GM18858 (cell line): ENCODE data around the gene EMD.
"Not testable (repeated sequence)": the region's sequence is repeated elsewhere in the genome, so short reads cannot be mapped to it uniquely, and the experiment has no call there.

Source experiments
- ATAC-seq: cut with Tn5 transposase; IDR thresholded peaks from one replicate; pipeline ENCODE4 v1.9.1; 2021; ENCODE audit not compliant: unreplicated experiment

EMD gene

GRCh38 chrX:154371017-154371788 lies 7.9 kb upstream of the EMD start:
- ATAC-seq, result no peak

DNA sequence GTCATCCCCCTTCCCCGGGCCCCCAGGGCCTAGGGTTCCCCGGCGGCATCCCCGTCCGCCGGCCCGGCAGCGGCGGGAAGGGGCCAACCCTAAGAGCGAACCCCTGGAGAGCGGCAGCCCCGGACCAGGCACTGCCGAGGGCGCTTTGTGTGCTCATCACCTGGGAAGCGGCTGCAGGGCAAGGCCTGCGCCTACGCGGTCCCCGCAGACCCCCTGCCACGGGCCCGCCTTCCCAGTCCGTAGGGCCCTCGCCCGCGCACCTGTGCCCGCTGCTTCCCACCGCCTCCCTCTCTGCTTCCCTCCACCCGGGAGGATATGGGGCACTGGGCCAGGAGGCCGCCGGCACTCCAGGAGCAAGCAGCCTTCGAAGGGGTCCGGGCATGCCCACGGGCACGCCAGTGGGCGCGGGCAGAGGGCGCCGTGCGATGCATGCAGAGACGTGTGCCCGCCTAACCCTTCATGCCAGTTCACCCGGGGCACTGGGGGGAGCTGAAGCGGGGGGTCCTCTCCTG lies 7.2 kb upstream of the EMD start:
- ATAC-seq, result no peak

- no peak for ATAC-seq
These were observed 6.5 kb upstream of the EMD start for GRCh38 chrX:154372612-154373022.

- no peak for ATAC-seq
These were observed 5.5 kb upstream of the EMD start for GRCh38 chrX:154373340-154374306.

DNA sequence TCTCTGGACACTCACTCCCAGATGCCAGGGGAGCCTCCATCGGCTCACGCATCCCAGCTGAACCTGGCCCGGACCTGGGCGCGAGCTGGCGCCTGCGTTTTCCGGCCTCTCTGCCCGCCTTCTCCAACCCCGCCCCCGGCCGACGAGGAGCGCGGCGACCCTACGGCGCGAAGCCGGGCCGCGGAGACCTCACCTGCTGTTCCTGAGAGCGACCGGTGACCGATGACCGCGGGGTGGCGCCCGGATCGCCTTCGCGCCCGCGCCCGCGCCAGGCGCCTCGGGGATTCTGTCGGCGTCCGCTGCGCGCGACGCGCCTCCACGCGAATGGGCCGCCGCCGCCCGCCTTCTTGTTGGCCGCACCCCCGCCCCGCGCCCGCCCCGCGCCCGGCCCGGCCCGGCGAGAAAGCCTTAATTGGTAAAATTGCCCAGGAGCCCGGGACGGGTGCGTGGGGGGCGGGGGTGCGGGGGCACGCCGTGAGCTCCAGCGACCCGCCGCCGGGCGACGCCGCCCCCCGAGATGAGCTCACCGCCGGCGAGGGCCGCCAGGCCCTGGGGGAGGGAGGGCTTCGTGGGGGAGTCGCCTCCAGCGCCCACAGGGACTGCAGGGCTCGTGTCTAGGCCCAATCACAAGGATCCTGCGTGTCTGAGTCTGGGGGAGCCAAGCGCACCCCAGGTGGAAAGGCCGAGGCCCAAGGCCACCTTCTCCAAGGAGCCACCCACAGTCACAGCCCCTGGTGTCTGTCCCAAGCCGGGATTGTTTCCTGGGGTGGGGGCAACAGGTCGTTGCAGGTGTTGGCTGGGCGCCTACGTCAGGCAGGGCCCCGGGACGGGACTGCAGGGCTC lies 4.6 kb upstream of the EMD start, which contains the start of gene FLNA:
Gene FLNA (minus strand): TSS at position 322 of the 843 bp plus-strand sequence. CDS start 3,389 bp downstream, outside the sequence.
- no peak for ATAC-seq

GRCh38 chrX:154375156-154375504 lies 4.0 kb upstream of the EMD start:
- no peak for ATAC-seq

DNA sequence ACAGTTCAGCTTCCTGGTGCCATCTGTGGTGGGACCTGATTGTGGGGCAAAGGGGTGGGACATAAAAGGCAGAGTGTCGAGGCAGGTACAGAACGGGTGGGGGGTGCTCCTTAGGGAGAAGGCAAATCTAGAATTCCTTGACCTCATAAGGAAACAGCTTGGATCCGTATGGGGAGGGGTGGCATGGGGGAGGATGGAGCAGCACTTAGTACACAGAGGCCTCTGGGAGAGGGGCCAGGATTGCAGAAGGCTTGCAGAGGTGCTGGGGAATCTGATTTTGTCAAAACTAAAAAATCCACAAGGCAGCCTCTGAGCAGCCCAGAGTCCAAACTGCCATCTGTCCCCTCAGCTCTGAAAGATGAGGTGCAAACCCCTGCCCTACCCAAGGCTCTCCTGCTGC lies 2.3 kb upstream of the EMD start:
- ATAC-seq, result no peak

DNA sequence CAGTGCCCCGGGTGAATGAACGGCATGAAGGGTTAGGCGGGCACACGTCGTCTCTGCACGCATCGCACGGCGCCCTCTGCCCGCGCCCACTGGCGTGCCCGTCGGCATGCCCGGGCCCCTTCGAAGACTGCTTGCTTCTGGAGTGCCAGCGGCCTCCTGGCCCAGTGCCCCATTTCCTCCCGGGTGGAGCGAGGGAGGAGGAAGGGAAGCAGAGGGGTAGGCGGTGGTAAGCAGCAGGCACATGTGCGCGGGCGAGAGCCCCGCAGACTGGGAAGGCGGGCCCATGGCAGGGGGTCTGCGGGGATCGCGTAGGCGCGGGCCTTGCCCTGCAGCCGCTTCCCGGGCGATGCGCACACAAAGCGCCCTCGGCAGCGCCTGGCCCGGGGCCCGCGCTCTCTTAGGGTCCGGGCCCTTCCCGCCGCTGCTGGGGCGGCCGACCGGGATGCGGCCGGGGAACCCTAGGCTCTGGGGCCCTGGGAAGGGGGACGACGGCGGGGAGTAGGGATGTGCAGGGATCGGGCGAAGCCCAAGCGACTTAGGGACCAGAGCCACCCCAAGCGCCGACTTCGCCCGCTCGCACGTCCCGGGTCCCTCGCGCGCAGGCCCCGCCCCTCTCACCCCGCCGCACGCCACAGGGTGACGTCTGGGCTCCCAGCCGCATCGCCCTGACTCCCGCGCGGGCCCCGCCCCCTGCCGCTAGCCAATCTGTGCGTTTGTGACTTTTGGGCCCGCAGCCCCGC lies 866 bp upstream of the EMD start:
- no peak for ATAC-seq

- no peak for ATAC-seq
These were observed 465 bp downstream of the EMD start for GRCh38 chrX:154379569-154379951.

DNA sequence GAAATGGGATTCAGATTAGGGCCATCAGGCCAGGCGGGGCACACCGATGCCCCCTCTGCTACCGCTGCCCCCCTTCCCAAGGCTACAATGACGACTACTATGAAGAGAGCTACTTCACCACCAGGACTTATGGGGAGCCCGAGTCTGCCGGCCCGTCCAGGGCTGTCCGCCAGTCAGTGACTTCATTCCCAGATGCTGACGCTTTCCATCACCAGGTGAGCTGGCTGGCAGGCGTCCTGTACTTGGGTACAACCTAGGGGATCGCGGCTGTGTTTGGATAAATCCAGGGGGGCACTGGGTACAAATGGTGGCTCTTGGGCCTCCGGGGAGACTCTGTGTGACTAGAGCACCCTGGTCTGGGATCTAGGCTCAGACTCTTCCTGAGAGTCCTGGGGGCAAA lies 1.1 kb downstream of the EMD start:
- ATAC-seq, result no peak

DNA sequence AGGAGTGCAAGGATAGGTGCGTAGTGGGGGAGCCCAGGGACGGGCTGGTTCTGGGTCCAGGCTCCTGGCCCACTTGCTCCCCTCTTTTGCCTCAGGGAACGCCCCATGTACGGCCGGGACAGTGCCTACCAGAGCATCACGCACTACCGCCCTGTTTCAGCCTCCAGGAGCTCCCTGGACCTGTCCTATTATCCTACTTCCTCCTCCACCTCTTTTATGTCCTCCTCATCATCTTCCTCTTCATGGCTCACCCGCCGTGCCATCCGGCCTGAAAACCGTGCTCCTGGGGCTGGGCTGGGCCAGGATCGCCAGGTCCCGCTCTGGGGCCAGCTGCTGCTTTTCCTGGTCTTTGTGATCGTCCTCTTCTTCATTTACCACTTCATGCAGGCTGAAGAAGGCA lies 1.7 kb downstream of the EMD start:
- no peak for ATAC-seq

DNA sequence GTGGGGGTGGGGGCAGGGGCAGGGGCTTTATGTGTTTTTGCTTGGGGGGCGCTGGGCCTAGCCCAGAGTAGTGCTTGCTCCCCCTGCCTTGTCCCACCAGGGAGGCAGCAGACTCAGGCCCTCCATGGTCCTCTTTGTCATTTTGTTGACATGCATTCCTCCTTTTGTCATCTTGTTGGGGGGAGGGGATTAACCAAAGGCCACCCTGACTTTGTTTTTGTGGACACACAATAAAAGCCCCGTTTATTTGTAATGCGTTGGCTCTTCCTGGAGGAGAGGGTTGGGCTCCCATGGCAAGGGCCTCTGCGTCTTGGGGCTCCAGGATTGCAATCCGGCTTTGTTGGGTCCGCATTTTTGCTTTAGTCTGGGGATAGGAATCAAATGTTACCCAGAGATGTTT lies 2.2 kb downstream of the EMD start:
- ATAC-seq, result no peak

DNA sequence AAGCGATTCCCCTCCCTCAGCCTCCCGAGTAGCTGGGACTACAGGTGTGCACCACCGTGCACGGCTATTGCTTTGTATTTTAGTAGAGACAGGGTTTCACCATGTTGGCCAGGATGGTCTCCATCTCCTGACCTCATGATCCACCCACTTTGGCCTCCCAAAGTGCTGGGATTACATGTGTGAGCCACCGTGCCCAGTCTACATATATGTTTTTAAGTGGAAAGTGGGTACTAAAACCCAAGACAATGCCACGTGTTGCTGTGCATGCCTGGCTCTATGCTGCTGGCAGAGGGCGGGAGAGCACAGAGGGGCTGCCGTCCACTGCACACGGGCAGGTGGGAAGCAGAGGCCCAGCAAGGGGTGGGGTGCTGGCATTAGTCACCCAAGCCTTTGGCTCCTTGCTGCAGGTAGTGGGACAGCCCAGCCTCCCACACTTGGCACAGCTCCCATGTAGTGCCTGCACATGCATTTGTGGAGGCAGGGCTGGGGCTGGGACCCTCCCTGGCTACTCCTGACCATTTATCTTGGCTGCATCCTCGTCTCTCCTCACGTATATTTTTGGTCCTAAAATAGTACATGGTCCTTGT lies 3.5 kb downstream of the EMD start:
- no peak for ATAC-seq

GRCh38 chrX:154383359-154384283 lies 4.5 kb downstream of the EMD start:
- ATAC-seq, result no peak

DNA sequence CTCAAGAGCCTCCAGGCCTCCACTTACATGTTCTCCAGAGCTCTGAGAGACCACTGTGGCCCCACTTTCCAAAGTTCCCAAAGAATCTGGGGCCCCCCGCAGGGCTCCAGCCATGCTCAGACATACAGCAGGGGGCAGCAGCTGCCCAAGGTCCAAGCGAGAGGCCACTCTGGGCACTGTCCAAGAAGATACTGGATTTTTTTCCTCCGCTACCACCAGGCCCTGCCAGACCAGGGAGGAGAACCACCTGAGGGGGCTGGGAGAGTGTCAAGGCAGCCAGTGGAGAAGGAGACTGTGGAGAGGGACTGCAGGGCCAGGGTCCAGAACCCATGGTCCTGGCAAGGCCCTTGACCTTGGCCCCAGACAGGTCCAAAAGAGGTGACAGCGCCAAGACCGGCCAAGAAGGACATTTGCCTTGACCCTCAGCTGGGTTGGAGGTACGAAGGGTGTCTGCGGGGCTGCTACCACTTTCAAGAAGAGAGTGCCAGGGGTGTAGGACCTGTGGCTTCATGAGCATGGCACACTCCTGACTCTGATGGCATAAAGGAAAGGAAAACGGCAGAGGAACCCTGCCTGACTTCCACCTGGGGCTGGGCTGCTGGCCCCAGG lies 5.3 kb downstream of the EMD start:
- no peak for ATAC-seq

DNA sequence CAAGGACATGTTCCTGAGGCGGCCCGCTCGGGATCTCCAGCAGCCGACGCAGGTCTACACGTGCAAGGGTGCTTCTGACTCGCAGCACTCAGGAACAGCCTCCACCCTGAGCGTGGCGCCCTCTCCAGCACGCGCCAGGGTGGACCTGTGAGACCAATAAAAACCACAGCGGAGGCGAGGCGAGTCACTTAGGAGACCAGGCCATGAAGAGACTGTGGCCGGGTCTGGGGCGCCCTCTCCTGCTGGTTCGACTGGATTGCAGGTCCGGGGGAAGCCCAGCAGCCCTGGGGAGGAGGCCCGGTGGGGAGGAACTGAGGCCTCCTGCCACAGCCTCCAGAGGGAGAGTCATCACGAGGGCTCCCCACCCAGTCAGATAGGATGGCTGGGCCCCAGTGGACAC lies 9.0 kb downstream of the EMD start:
- not testable (repeated sequence) for ATAC-seq

DNA sequence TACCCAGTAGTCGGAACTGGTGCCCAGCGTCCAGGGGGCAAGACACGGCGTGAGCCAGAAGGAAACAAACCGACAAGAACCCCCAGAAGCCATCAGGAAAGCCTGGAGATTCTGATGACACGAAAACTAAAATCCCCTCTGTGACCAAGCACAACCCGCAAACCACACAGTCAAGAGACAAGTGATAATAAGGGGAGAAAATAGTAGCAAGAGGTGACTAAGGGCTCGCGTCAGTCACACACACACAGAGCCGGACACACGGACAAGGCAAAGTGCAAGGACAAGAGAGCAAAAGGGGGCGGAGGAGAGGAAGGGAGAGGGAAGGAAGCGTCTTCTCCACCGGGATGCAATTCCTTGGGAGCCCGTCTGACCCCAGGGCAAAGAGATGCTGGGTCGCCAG lies 9.6 kb downstream of the EMD start:
- ATAC-seq, result not testable (repeated sequence)
